Measurements from ENCODE around the gene ARPC2.
"Not testable (repeated sequence)": the region's sequence is repeated elsewhere in the genome, so short reads cannot be mapped to it uniquely, and the experiment has no call there.

DNA sequence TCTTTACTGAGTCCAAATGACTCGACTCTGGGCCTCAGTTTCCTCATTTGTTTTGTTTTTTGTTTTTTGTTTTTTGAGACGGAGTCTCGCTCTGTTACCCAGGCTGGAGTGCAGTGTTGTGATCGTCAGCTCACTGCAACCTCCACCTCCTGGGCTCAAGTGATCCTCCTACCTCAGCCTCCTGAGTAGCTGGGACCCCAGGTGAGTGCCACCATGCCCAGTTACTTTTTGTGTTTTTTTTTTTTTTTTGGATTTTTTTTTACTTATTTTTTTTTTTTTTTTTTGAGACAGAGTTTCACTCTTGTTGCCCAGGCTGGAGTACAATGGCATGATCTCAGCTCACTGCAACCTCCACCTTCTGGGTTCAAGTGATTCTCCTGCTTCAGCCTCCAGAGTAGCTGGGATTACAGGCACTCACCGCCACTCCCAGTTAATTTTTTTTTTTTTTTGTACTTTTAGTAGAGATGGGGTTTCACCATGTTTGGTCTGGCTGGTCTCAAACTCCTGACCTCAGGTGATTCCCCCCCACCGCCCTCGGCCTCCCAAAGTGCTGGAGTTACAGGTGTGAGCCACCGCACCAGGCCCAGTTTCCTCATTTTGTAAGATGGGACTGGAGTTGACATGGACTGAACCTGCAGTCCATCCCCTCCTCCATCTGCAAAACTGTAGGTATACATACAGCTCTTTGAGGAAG, 56.4 kb downstream of the ARPC2 start:
- not testable (repeated sequence) for TF ChIP-seq POLR2A (IDR thresholded peaks at IDR 0.05; ENCODE audit: low read length); GATA1 (IDR thresholded peaks at IDR 0.05; ENCODE audit: low read depth, low read length)
